Inflammatory macrophage treated with lipopolysaccharide for 1 hour (primary cell): Measurements from ENCODE around the gene GARIN1A.

Source experiments
- DNase-seq, 2 donors: peaks; one replicate each; pipeline ENCODE4 v3.0.0-alpha.2; 2020 to 2022

The GARIN1A gene

DNA sequence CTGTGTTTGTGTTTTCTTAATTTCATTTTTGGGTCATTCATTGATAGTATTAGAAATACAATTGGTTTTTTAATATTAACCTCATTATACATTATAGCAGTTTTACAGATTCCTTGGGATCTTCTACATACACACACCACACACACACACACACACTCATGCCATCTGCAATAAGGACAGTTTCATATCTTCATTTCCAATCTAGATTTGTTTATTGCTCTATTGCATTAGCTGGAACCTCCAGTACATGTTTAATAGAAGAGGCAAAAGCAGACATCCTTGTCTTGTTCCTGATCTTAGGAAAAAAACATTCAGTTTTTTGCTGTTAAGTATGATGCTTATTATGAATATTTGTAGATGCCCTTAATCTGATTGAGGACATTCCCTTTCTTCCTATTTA is 49.3 kb downstream of the GARIN1A start:
- DNase-seq: no peak
